NT2/D1 (cell line): Measurements from ENCODE around the gene SDC4.

Experiments used
- YY1 ChIP-seq: IDR thresholded peaks from 2 replicates; pipeline ENCODE4 v1.6.1; 2011; ENCODE audit not compliant: insufficient read length, insufficient read depth
- ZNF274 ChIP-seq: IDR thresholded peaks from 2 replicates; pipeline ENCODE4 v1.6.1; 2011; ENCODE audit warnings: mild to moderate bottlenecking, low read depth, low read length

DNA sequence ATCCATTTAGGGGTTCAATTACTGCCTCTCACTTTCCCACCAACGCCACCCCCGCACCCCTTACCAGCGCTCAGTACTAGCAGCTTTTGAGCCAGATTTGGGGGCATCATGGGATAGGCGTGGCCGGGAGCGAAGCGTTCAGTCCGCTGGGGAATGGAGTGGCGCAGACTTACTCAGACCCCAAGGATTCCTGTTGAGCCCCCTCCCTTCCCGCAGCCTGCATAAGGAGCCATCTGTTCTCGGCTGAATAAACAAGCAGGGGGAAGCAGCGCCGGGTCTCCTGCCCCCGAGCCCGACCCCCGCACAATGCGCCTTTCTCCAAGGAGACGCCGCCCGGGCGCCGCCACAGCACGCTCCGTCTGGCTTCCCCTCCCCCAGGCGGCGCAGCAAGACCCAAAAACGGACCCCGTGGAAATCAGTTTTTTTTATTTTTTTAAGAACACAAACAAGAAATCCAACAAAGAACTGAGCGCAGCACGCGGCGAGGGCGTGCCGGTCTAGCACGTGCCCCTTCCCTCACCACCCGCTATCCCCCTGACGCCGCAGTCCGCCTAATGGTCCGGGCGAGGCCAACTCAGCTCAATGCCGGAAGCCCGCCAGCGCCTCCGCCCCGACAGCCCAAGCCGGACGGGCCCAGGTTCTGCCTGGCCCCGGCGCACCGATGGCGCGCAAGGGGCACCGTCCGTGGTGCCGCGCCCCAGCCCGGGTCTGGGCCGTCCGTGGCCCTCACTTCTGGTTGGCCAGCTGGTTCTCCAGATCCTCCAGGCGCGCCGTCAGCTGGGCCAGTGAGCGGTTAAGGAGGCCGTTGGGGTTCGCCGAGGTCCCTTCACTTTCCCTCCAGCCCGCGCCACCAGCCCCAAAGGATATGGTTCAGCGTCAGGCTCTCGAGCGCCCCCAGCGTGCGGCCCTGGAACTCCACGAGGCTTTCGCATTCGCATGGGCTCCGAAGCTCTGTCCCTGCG, 54.9 kb downstream of the SDC4 start:
- TF ChIP-seq YY1 (no peak), ZNF274 (no peak)
